SKM-1 treated with dmso at 0.1 percent for 144 hours (cell line): ENCODE results near the gene GLP2R.

ENCODE experiments used
- DNase-seq: peaks from one replicate; lab custom pipeline; 2025; ENCODE audit not compliant: unreplicated experiment; lab: John Stamatoyannopoulos, UW

The GLP2R gene

DNA sequence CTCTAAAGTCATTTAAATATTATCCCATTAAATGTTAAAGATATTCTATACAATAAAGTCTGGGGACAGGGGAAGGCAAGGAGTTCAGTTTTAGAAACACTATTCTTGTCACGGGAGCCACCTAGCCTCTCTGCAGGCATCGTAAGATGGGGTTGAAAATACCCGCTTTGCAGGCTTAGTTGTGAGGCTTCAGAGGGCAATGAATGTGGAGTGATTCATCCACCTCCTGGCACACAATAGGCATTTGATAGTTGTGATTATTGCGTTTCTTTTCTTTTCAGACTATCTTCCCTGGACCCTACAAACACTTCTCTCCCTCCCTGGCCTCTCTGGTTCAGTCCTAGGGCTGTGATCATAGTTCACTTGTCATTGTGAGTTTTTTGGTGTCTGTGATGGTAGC, 19.6 kb downstream of the GLP2R start:
- DNase-seq, result no peak

DNA sequence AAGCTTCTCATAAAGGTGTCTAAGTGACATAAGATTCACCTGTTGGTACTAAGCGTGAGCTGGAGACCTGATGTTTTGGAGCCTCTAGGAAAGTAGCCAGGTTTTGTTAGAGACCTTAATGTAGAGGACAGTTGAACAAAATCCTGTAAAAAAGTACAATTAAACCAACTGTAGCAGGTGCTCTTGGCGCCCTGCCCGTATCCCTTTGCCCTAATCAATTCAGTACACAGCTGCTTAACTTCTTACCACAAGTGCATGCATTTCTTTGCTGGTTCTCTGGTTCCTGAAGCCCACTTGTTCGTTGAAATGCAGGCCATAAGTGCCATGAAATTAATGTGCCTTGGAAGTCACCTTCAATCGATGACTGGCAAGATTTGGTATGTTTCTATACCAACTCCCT, 24.4 kb downstream of the GLP2R start:
- no peak for DNase-seq

DNA sequence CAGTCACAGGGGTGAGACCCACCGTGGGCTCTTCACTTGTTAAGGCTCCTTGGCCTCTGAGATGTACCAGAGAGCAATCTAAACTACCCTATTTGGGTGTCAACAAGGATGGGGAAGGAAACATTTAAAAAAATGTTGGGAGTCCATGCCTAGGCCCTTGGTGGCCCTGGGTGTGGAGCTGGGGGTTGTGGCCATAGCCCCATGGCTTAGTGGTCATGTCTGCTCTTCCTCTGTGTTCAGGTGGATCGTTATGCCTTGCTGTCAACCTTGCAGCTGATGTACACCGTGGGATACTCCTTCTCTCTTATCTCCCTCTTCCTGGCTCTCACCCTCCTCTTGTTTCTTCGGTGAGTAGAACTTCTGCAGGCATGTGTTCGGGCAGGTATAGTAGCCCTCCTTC, 28.5 kb downstream of the GLP2R start:
- no peak for DNase-seq

DNA sequence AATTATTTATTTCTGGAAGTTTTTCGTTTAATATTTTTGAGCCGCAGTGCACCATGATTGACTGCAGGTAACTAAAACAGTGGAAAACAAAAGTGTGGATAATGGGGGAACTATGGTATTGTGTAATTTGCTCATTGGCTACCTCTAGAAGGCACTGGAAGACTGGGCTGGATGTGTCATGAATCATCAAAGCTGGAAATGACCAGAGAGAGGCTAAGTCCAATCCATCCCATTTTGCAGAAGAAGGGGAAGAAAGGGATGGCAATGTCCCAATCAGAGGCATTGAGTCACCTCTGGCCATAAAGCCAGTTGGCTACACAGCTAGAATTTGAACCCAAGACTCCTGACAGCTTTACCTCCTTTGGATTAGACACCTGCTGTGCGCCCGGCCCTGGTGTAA, 29.3 kb downstream of the GLP2R start:
- DNase-seq, result no peak

DNA sequence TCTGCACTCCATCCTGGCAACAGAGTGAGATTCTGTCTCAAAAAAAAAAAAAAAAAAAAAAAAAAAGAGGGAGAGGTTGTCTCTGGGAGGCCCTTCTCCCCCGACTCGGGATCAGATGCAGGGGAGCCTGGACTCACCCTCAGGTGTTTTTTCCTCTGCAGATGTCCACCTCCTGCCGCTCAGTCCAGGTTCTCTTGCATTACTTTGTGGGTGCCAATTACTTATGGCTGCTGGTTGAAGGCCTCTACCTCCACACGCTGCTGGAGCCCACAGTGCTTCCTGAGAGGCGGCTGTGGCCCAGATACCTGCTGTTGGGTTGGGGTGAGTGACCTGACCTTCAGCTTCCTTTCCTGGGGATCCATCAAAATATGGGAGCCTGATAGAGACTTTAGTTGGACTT, 34.1 kb downstream of the GLP2R start:
- DNase-seq, result no peak

DNA sequence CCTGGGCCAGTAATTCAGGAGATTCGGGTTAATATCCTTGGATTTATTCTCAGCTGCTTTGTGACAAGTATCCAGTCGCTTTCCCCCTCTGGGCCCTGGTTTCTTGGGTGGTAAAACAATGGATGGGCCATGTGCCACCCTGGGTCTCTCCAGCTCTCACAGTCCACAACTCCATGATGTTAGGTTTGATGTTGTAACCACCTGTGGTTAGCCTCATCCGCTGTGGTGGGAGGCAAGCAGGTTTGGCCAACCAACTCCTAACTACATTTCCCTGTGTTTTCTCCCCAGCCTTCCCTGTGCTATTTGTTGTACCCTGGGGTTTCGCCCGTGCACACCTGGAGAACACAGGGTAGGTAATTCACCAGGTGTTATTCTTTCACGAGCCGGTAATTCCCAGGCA, 35.1 kb downstream of the GLP2R start:
- no peak for DNase-seq

DNA sequence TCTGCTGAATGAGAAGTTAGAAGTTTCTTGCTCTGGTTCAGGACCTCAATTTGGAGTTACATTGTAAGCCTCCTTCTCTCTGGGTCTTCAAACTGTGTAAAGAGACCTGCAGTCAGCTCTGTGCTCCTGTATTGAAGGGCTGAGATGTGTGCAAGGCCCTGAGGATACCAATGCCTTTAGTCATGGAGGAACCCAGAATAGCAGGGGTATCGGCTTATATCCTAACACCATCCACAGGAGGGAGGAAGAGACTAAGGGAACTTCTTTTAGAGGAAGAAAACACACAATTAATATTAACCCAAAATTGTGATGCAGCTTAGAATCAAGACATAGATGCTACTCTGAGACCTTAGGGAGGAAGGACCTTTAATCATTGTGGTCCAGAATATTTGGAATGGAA, 36.5 kb downstream of the GLP2R start:
- DNase-seq, result no peak

DNA sequence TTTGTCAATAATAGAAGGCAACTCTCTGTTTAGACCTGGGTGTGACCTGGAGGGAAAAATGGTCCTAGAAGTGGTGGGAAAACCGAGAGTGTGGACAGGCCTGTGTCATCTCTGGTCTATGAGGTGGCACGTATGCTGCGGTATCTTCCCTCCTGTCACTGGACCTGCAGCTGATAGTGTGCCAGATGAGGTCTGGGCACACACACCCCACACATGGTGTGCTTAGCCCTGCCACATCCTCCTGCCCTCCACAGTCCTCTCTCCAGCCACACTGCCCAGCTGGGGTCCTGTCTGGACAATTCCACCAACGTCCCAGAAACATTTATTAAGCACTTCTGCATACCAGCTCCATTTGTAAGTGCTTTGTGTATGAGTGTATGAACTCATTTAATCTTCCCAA, 37.2 kb downstream of the GLP2R start:
- DNase-seq, result no peak

DNA sequence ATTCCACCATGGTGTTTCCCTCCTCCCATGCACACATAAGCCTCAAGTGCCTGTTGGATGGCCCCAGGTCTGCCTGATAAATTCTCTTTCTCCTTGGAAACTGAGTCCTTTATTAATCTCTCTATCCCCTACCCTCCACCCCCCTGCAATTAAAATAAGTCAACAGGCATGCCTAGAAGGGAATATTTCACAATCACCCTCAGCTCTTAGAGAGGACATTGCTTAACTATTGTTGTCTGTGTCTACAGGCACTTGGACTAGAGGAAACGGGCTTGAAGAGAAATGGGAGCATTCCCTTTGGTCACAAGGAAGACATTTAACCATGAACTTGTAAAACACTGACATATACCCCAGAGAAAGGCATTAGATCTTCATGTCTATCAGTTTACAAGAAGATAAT, 39.9 kb downstream of the GLP2R start:
- peak; percentile 33 for DNase-seq

DNA sequence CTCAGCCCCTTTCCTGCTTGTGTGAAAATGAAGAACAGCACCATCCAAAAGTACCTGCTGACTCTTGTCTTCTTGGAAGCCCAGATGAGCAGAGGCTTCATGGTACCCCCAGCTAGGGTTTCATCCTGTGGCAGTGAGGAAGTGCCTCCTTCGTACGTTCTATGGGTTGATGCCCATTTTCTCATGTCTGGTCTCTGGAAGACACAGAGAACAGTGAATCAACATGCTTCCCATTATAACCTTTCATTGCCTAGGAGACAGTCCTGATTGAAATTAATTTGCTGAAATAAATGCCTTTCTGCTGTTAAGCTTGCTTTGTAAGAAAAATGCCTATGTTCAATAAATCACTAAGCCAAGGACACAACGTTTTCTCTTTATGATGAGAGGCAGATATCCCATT, 42.8 kb downstream of the GLP2R start:
- DNase-seq, result no peak

DNA sequence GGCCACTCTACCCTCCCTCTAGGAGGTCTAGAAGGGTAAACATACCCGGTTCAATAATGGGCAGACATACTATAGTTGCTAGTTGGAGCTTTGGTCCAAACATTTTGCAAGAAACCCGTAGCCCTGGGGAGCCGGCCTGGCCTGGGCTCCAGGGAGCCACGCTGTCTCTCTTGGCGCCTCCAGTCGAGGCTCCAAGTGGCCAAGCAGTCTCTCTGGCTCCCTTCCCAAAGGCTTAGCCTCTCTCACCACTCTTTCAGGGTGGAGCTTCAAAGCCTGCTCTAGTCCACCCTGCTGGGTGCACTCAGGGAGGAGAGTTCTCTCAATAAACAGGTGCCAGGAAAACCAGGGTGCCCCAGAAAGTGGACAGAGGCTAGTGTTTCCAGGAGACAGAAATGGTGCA, 47.1 kb downstream of the GLP2R start:
- DNase-seq, result no peak

DNA sequence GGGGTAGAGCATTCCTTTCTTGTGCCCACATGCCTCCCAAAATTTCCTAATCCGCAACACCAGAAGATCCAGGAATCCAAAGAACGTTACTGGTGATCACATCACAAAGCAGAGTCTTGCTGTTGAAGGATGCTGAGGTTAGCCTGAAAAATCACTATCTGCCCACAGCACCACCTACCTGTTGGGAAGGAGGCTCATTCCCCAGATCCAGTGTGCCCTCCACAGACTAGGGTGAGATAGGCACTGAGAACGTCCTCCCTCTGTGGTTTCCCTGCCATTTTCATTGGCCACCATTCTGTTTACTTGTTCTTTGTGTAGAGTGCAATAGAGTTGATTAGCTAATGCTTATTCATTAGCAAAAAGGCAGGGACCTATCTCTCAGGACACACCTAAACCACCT, 49.0 kb downstream of the GLP2R start:
- DNase-seq, result no peak

DNA sequence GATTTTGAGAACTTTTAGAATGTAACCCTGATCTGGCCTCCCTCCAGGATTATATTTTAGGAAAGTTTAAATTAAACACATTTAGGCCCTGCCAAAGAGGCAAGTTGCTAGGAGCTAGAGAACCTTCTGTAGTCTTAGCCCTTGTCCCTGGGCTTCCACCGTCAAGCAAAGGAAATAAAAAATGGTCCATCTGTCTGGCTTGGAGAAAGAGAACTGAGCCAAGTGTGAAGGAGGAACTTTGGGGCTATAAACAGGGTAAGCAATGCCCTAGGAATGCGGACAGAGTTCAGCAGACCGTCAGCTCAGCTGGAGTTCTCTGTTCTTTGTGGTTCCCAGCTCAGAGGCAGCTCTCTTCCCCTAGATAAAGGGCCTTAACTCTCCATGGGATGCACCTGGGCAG, 49.7 kb downstream of the GLP2R start:
- DNase-seq, result no peak

DNA sequence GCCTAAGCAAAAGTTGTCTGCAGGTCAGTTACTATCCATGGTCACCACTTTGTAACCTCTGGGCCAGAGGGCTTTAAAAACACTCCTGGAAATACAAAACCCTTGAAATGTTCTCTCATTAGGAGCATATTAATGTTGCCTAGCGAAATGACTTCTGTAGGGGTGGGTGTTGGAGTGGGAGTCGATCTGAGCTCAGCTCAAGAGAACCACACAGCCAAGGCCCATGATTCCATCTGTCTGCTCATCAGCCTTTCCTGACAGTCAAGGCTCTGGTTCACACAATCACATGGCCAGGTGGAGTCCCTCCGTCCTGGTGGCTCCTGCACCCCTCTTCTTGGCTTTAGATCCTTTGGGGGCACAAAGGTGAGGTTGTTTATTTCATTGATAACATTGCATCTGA, 52.6 kb downstream of the GLP2R start:
- no peak for DNase-seq

DNA sequence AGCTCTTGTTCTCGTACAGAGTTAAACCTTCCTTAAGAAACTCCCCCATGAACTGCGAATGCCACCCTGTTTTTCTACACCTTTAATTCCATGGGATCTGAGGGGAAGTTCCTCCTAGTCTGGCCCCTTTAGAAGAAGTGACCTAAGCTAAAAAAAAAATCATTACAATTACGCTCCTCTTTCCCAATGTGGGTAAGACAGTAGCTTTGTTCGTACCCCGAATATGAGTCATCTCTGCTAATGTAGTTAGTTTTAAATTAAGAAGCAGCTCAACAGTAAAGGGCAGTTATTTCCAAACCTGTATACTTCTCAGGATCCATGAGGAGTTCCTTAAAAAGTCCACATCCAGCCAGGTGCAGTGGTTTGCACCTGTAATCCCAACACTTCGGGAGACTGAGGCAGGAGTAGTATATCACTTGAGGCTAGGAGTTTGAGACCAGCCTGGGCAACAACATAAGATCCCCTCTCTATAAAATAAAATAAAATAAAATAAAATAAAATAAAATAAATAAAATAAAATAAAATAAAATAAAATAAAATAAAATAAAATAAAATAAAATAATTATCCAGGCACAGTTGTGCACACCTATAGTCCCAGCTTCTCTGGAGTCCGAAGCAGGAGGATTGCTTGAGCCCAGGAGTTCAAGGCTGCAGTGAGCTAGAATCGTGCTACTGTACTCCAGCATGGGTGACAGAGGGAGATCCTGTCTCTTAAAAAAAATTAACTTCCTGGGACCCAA, 53.2 kb downstream of the GLP2R start:
- DNase-seq, result no peak

DNA sequence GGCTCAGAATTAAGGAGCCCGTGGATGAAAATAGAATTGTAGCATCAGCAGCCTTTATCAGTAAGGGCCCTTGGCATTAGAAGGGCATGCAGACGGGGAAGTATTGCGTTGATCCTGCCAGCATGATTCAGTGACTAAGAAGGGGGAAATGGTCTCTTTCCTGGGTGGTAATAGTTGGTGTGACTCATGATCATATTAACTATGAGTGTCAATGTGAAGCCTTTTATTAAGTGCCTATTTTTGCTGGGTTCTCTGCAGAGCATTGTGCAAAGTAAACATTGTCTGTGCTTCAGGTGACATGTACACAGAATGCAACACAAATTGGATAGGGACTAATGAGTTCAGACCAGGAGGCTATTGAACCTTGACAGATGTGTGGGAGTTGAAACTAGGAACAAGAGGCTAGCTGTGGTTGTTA, 54.9 kb downstream of the GLP2R start:
- no peak for DNase-seq

DNA sequence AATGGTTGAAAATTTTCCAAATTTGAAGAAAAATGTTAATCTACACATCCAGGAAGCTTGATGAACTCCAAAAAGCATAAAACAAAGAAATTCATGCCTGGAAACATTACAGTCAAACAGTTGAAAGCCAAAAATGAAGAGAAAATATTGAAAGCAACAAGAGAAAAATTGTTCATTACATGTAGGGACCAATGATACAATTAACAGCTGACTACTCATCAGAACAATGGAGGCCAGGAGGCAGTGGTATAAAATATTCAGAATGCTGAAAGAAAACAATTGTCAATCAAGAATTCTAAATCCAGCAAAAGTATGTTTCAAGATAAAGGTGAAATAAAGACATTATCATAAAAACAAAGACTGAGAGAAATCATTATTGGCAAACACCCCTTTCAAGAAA, 57.7 kb downstream of the GLP2R start:
- no peak for DNase-seq

DNA sequence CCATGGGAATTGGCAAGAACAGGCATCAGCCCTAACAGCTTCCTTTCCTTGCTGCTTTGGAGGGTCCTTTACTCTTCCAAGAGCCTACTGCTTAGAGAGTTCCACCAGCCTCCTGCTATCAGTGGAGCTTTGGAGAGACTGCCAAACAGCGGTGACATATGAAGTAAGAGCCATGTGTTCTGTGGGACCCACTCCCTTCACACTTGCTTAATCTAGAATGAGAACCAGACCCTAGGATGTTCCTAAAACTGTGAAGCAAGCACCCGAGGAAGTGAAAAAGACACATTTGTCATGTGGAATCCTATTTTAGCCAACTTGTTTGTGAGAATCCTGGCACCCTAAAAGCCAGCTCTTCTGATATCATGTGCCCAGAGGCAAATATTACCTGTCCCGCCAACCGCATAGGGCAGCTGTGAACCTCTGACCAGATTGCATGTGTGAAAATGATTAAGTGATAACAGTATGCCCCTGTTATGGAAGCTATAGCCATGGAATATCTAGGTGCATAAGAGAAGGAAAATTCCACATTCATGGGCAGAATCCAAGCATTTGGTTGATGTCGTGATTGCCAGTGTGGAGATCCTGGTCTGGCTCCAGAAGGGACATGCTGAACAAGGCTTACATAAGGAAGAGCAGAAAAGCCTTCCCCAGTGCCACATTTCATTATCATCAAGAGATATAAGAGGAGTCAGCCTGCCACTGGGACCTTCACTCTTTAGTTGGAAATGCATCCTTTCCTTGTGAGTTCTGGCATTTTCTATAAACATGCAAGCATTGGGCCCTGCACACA, 60.6 kb downstream of the GLP2R start:
- DNase-seq, result no peak

DNA sequence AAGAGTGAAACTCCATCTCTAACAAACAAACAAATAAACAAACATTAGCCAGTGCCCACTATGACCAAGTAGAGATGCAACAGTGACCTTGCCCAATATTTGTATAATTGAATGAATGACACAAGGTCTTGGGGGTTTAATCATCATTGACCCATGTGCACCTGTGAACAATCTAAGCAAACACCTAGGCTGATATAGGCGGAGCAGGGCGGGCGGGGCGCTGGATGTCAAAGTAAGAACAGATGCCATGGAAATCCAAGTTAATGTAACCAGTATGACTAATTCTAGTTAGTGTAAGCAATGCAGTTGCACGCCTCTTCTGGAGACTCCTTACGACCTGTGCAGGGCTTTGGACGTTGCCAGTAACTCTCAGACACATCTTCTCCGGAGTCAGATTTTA, 61.8 kb downstream of the GLP2R start:
- DNase-seq, result no peak

DNA sequence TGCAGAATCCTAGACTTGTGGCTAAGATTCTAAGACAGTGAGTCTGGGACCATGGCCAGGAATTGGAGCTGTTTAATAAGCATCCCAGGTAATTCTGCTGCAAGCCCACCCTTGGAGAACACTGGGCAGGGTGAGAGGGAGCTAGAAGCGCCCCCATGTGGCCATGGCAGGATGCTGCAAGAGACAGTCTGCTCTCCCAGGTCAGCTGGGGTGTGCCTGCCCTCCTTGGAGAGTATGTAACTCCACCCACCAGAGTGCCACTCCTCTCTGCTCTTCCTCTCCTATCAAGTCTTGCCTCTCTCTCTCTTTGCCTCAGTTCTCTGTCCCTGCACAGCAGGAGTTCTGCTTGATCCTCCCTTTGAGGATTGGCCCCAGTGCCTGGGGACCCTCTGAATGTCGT, 64.4 kb downstream of the GLP2R start:
- DNase-seq, result peak; percentile 34

DNA sequence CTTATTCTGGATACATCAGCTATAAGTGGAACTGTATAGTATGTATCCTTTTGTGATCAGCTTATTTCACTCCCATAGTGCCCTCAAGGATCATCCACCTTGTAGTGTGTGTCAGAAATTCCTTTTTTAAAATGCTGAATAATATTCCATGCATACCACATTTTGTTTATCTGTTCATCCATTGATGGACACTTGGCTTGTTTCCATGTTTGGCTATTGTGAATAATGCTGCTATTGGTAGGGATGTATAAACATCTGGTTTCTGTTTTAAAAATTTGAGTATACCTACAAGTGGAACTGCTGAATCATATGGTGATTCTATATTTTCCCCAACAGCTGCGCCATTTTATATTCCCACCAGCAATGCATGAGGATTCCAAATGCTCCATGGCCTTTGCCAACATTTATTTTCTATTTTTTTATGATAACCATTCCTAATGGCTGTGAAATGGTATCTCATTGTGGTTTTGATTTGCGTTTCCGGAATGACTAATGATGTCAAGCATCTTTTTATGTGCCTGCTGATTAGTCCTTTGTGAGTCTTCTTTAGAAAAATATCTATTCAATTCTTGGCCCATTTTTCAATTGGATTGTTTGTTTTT, 67.8 kb downstream of the GLP2R start:
- no peak for DNase-seq

DNA sequence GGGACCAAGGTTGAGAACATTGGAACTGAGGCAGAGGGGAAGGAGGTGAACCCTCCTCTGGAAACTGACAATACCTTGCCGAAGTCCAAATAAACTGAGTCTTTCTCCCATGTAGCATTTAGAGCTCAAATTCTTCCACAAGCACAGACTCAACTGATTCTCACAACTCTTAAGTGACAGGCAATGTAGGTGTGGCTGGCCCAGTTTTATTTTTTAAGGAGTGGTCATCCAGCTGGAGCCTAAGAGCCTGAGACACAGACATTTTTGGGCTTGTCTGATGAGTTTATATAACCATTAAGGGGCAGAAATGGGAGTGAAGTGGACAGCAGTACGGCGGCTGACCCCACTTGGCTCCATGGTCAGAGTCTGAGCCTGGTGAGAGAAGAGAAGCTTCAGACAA, 68.5 kb downstream of the GLP2R start:
- DNase-seq, result no peak
